DMS 273 (cell line): ENCODE measurements around the gene ATP2A1.
"Not testable (repeated sequence)": the region's sequence is repeated elsewhere in the genome, so short reads cannot be mapped to it uniquely, and the experiment has no call there.

Source experiments
- DNase-seq: peaks from one replicate; lab custom pipeline; 2025; ENCODE audit not compliant: unreplicated experiment; lab: John Stamatoyannopoulos, UW

The ATP2A1 gene

GRCh38 chr16:28932339-28933141 is 54.3 kb downstream of the ATP2A1 start:
- peak; percentile 47 for DNase-seq

GRCh38 chr16:28933171-28933570 is 54.9 kb downstream of the ATP2A1 start:
- DNase-seq: no peak

GRCh38 chr16:28935346-28935745 is 57.1 kb downstream of the ATP2A1 start:
- DNase-seq: no peak

GRCh38 chr16:28935924-28936783 is 57.9 kb downstream of the ATP2A1 start:
- DNase-seq: peak; percentile 70

GRCh38 chr16:28936784-28937155 is 58.5 kb downstream of the ATP2A1 start:
- DNase-seq: no peak

- DNase-seq: no peak
Measured at GRCh38 chr16:28937222-28937876, 59.1 kb downstream of the ATP2A1 start.

GRCh38 chr16:28938721-28939120 is 60.4 kb downstream of the ATP2A1 start:
- no peak for DNase-seq

- DNase-seq: not testable (repeated sequence)
Measured at GRCh38 chr16:28939825-28940224, 61.5 kb downstream of the ATP2A1 start.

GRCh38 chr16:28943281-28943680 is 65.0 kb downstream of the ATP2A1 start:
- DNase-seq: peak; percentile 40

GRCh38 chr16:28946681-28947080 is 68.4 kb downstream of the ATP2A1 start:
- DNase-seq: no peak

GRCh38 chr16:28950648-28951409 is 72.5 kb downstream of the ATP2A1 start, which contains the start of gene NFATC2IP:
Gene NFATC2IP, plus strand, starts transcription at chr16:28950937. Its CDS starts 75 bp downstream, at chr16:28951012.
- DNase-seq: peak; percentile 100

GRCh38 chr16:28951410-28951943 is 73.2 kb downstream of the ATP2A1 start:
- DNase-seq: no peak
